ENCODE results near the gene SVIL.
"Not testable (repeated sequence)": the region's sequence is repeated elsewhere in the genome, so short reads cannot be mapped to it uniquely, and the experiment has no call there.

The SVIL gene

DNA sequence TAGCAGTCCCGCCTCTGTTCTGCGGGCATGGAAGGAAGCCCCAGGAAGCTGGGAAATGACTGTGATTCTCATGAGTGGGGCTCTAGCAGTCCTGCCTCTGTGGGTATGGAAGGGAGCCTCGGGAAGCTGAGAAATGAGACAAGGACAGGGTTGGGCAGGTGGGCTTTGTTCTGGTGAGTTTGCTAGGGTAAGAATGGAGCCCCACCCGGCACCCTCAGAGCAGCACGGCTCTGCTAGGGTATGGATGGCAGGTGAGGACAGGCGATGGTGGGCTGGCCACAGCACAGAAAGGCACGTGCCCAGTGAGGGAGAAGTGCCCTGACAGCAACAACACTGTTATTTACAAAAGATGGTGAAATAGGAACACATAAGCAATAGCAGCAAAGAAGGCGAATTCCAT is 39.6 kb downstream of the SVIL start:
- no peak overlapping the region for H3K4me3 ChIP-seq (replicated peaks; ENCODE audit: low read depth, low read length)
- TF ChIP-seq, protein P1, sequence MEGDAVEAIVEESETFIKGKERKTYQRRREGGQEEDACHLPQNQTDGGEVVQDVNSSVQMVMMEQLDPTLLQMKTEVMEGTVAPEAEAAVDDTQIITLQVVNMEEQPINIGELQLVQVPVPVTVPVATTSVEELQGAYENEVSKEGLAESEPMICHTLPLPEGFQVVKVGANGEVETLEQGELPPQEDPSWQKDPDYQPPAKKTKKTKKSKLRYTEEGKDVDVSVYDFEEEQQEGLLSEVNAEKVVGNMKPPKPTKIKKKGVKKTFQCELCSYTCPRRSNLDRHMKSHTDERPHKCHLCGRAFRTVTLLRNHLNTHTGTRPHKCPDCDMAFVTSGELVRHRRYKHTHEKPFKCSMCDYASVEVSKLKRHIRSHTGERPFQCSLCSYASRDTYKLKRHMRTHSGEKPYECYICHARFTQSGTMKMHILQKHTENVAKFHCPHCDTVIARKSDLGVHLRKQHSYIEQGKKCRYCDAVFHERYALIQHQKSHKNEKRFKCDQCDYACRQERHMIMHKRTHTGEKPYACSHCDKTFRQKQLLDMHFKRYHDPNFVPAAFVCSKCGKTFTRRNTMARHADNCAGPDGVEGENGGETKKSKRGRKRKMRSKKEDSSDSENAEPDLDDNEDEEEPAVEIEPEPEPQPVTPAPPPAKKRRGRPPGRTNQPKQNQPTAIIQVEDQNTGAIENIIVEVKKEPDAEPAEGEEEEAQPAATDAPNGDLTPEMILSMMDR (IDR thresholded peaks at IDR 0.05; ENCODE audit: low read length, missing control alignments): no peak

GRCh38 chr10:29591651-29591968 is 43.2 kb downstream of the SVIL start:
- TF ChIP-seq, protein P1 (IDR thresholded peaks at IDR 0.05; ENCODE audit: low read length, missing control alignments): no peak
- DNase-seq (ENCODE audit: low read depth): no peak
- H3K4me3 ChIP-seq (replicated peaks; ENCODE audit: low read depth, low read length): no peak overlapping the region

More for the DNA sequence above, 39.6 kb downstream of the SVIL start:
- no peak for DNase-seq (ENCODE audit: low read depth)

DNA sequence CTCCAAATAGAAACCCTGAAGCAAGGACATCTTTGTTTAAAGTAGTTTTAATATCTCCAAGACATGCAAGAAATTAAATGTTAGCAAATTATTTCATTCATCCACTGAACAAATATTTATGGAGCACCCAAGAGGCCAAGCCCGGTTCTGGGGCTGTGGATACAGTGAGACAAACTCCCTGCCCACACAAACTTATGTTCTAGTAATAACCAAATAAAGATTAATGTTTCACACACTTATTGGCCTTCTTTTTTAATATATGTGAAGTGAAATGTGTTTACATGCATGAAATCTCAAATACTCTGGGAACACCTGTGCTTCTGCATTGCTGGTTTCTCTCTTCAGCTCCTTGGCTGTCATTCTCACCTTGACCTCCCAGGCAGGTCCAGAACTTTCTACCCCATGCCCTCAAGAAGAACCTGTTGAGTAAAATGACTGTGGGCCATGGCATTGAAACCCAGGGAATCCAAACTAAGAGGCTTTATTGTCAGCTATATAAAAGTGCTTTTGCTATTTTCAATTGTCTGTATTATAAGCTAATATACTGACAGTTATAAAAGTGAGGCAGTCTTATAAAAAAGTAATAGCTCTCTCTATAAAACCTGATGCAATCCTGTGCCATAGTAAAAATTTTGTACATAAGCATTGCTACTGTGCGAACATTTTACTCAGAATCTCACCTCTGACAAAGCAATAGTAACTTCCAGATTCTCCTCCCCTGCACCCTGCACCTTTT is 43.7 kb downstream of the SVIL start:
- no peak for DNase-seq (ENCODE audit: low read depth)
- TF ChIP-seq, protein P1 (IDR thresholded peaks at IDR 0.05; ENCODE audit: low read length, missing control alignments): no peak
- no peak overlapping the region for H3K4me3 ChIP-seq (replicated peaks; ENCODE audit: low read depth, low read length)

- TF ChIP-seq, protein P1 (IDR thresholded peaks at IDR 0.05; ENCODE audit: low read length, missing control alignments): no peak
- no peak overlapping the region for H3K4me3 ChIP-seq (replicated peaks; ENCODE audit: low read depth, low read length)
- peak; percentile 47 for DNase-seq (ENCODE audit: low read depth)
These were observed 45.9 kb downstream of the SVIL start for GRCh38 chr10:29588629-29589421.

GRCh38 chr10:29587750-29588628 is 46.8 kb downstream of the SVIL start:
- peak; percentile 35 for DNase-seq (ENCODE audit: low read depth)
- H3K4me3 ChIP-seq (replicated peaks; ENCODE audit: low read depth, low read length): not testable (repeated sequence)

DNA sequence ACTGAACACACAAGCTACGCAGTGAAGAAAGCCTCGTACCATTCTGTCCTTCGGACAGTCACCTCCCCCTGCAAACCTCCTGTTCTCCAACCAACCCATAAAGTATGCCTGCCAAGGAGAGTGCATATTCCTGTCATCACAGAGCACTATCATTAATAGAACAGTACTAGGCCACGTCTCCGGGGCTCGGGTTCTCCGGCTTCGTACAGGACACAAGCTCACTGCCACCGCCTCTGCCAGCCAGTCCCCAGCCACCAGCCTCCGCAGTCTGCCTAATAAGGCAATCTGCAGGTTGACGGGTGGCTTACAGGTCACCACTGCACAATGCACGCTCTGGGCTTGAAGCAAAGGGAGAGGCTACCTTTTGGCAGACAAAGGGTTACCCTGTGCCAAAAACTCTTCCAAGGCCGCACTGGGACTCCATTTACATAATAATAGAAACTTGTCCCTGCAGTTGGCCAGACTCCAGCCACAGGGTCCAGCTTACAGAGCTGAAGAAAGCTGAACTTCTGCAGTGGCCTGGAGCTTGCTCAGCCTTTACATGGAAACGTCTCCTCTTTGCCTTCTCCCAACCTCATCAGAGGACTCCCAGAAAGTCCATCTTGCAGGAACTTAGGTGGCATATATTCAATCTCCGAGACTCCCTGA is 47.5 kb downstream of the SVIL start:
- not testable (repeated sequence) for DNase-seq (ENCODE audit: low read depth); H3K4me3 ChIP-seq (replicated peaks; ENCODE audit: low read depth, low read length)

DNA sequence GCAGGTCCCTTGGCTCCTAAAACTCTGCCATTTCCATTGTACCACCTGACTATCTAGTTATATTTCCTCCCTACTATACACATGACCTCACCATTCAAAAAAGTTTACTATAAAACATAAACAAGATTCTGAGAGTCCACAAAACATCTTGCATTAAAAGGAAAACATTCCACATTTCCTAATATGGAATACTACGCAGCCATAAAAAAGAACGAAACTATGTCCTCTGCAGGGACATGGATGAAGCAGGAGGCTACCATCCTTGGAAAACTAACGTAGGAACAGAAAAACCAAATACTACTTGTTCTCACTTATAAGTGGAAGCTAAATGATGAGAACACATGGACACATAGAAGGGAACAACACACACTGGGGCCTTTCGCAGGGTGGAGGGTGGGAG is 48.3 kb downstream of the SVIL start:
- no peak overlapping the region for H3K4me3 ChIP-seq (replicated peaks; ENCODE audit: low read depth, low read length)
- TF ChIP-seq, protein P1 (IDR thresholded peaks at IDR 0.05; ENCODE audit: low read length, missing control alignments): no peak
- DNase-seq (ENCODE audit: low read depth): no peak

All from fibroblast of pulmonary artery (primary cell).